Retinal pigment epithelial cell (primary cell): ENCODE results near the gene MACF1.

Experiments used
- DNase-seq: peaks from one replicate; pipeline ENCODE4 v3.0.0-alpha.2; 2010; ENCODE audit warnings: low read depth
- H3K4me3 ChIP-seq: 2 replicates; pipeline ENCODE4 v1.5.1; 2011; ENCODE audit warnings: mild to moderate bottlenecking, low read length, control low read depth, moderate library complexity
- CTCF ChIP-seq: conservative IDR thresholded peaks from 2 replicates; pipeline ENCODE4 v1.5.1; 2011; ENCODE audit warnings: low read depth, low read length, control low read depth, inconsistent platforms

The MACF1 gene

GRCh38 chr1:39310691-39311090, 106.2 kb downstream of the MACF1 start:
- H3K4me3 ChIP-seq, result no peak overlapping the region
- DNase-seq, result no peak
- no peak for TF ChIP-seq CTCF

GRCh38 chr1:39317111-39317510, 112.6 kb downstream of the MACF1 start:
- no peak for TF ChIP-seq CTCF
- DNase-seq, result no peak

GRCh38 chr1:39317910-39318633, 113.6 kb downstream of the MACF1 start:
- DNase-seq, result no peak
- no peak overlapping the region for H3K4me3 ChIP-seq
- no peak for TF ChIP-seq CTCF

More at GRCh38 chr1:39317111-39317510, 112.6 kb downstream of the MACF1 start:
- no peak overlapping the region for H3K4me3 ChIP-seq

GRCh38 chr1:39321979-39322378, 117.5 kb downstream of the MACF1 start:
- TF ChIP-seq CTCF, result no peak
- DNase-seq, result no peak
- no peak overlapping the region for H3K4me3 ChIP-seq

- no peak for DNase-seq
- H3K4me3 ChIP-seq, result no peak overlapping the region
- TF ChIP-seq CTCF, result no peak
Observed at GRCh38 chr1:39322431-39322830, 117.9 kb downstream of the MACF1 start.

GRCh38 chr1:39324888-39325287, 120.4 kb downstream of the MACF1 start:
- no peak for TF ChIP-seq CTCF
- DNase-seq, result no peak
- no peak overlapping the region for H3K4me3 ChIP-seq

GRCh38 chr1:39326836-39327235, 122.3 kb downstream of the MACF1 start:
- no peak for DNase-seq
- H3K4me3 ChIP-seq, result no peak overlapping the region
- no peak for TF ChIP-seq CTCF
